ENCODE data around the gene NTN1.

The NTN1 gene

GRCh38 chr17:9006175-9006767, 15.0 kb upstream of the NTN1 start:
- no peak for DNase-seq

GRCh38 chr17:9007052-9007714, 14.1 kb upstream of the NTN1 start:
- no peak for DNase-seq

GRCh38 chr17:9009096-9009495, 12.2 kb upstream of the NTN1 start:
- DNase-seq: no peak

- no peak for DNase-seq
These were observed 11.6 kb upstream of the NTN1 start for GRCh38 chr17:9009737-9010136.

GRCh38 chr17:9011001-9011400, 10.3 kb upstream of the NTN1 start:
- DNase-seq: no peak

GRCh38 chr17:9016941-9017552, 4.3 kb upstream of the NTN1 start:
- no peak for DNase-seq

GRCh38 chr17:9018726-9019125, 2.6 kb upstream of the NTN1 start:
- DNase-seq: no peak

GRCh38 chr17:9020096-9020823, 1.1 kb upstream of the NTN1 start:
- no peak for DNase-seq

- no peak for DNase-seq
These were observed 519 bp upstream of the NTN1 start for GRCh38 chr17:9020824-9021157.

- no peak for DNase-seq
These were observed 772 bp downstream of the NTN1 start for GRCh38 chr17:9021992-9022572.

GRCh38 chr17:9022573-9023391, 1.5 kb downstream of the NTN1 start:
- DNase-seq: no peak

GRCh38 chr17:9023392-9024218, 2.3 kb downstream of the NTN1 start:
- no peak for DNase-seq

GRCh38 chr17:9024497-9024896, 3.2 kb downstream of the NTN1 start:
- no peak for DNase-seq

- no peak for DNase-seq
These were observed 5.4 kb downstream of the NTN1 start for GRCh38 chr17:9026741-9027140.

- DNase-seq: no peak
These were observed 7.1 kb downstream of the NTN1 start for GRCh38 chr17:9028202-9028987.

- no peak for DNase-seq
These were observed 7.8 kb downstream of the NTN1 start for GRCh38 chr17:9028988-9029570.

- DNase-seq: no peak
These were observed 10.8 kb downstream of the NTN1 start for GRCh38 chr17:9032151-9032550.

GRCh38 chr17:9032583-9032982, 11.3 kb downstream of the NTN1 start:
- no peak for DNase-seq

GRCh38 chr17:9035249-9035648, 13.9 kb downstream of the NTN1 start:
- no peak for DNase-seq

GRCh38 chr17:9036336-9036735, 15.0 kb downstream of the NTN1 start:
- DNase-seq: no peak

GRCh38 chr17:9037736-9038135, 16.4 kb downstream of the NTN1 start:
- no peak for DNase-seq

Data from NCI-H748 treated with DMSO at 0.1 percent for 48 hours (cell line).